RWPE2 (cell line): ENCODE data around the gene NUDT2.
"Not testable (repeated sequence)": the region's sequence is repeated elsewhere in the genome, so short reads cannot be mapped to it uniquely, and the experiment has no call there.

Experiments used
- ATAC-seq: fragments of 200-7000 bp; cut with Tn5 transposase; 3 replicates; pipeline ENCODE4 v1.9.1; 2021; ENCODE audit warnings: low read depth
- DNase-seq: peaks from one replicate; pipeline ENCODE4 v3.0.0-alpha.2; 2020; ENCODE audit warnings: low spot score
- H3K27ac ChIP-seq: fragments of 450-650 bp; 2 replicates; pipeline ENCODE4 v1.5.1; 2017; ENCODE audit warnings: mild to moderate bottlenecking; ENCODE audit not compliant: poor library complexity, severe bottlenecking
- H3K27me3 ChIP-seq: fragments of 250-450 bp; sonication (Bioruptor Pico); 2 replicates; pipeline ENCODE4 v1.5.1; 2021; ENCODE audit warnings: mild to moderate bottlenecking, moderate library complexity; ENCODE audit not compliant: insufficient read depth, poor library complexity, severe bottlenecking
- H3K36me3 ChIP-seq: fragments of 250-450 bp; sonication (Bioruptor Pico); 2 replicates; pipeline ENCODE4 v1.5.1; 2020; ENCODE audit warnings: low read depth, mild to moderate bottlenecking, moderate library complexity
- H3K4me1 ChIP-seq: fragments of 250-450 bp; sonication (Bioruptor Pico); 2 replicates; pipeline ENCODE4 v1.5.1; 2021; ENCODE audit warnings: mild to moderate bottlenecking, moderate library complexity; ENCODE audit not compliant: insufficient read depth, poor library complexity, severe bottlenecking
- H3K4me3 ChIP-seq: fragments of 250-450 bp; sonication (Bioruptor Pico); 2 replicates; pipeline ENCODE4 v1.5.1; 2021; ENCODE audit warnings: mild to moderate bottlenecking, moderate library complexity; ENCODE audit not compliant: severe bottlenecking
- H3K9me3 ChIP-seq: fragments of 250-450 bp; sonication (Bioruptor Pico); 2 replicates; pipeline ENCODE4 v1.5.1; 2021; ENCODE audit warnings: mild to moderate bottlenecking, moderate library complexity; ENCODE audit not compliant: severe bottlenecking
- TF ChIP-seq, protein P1 (sequence below): fragments of 450-650 bp; IDR thresholded peaks from one replicate; pipeline ENCODE4 v1.5.1; 2017; ENCODE audit warnings: mild to moderate bottlenecking, moderate library complexity; ENCODE audit not compliant: poor library complexity, severe bottlenecking

NUDT2 gene

DNA sequence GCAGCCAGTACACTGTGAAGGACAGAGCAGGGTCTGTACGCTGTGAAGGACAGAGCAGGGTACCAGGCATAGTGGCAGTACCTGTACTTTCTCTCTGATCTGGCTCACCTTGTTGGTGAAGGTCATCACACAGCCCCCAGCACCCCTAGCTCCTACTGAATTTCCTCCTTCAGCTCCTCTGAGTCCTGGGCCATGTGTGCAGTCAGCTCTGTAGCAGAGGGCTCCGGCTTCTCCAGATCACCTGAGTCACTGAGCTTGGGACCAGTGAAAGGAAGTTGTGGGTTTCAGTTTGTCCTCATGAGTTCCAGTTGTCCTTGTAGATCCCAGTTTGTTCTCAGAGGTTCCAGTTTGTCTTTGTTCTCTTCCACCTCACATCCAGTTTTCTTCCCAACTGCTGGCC lies 5.5 kb downstream of the NUDT2 start:
- Histone ChIP-seq H3K36me3 (peaks cover 15% of the 10 kb centered on the region), H3K4me3 (no peak overlapping the region), H3K27me3 (no peaks in the 10 kb centered on the region), H3K27ac (no peak overlapping the region), H3K9me3 (no peaks in the 10 kb centered on the region), H3K4me1 (peaks cover 5% of the 10 kb centered on the region)
- no peak for ATAC-seq
- TF ChIP-seq, protein P1, sequence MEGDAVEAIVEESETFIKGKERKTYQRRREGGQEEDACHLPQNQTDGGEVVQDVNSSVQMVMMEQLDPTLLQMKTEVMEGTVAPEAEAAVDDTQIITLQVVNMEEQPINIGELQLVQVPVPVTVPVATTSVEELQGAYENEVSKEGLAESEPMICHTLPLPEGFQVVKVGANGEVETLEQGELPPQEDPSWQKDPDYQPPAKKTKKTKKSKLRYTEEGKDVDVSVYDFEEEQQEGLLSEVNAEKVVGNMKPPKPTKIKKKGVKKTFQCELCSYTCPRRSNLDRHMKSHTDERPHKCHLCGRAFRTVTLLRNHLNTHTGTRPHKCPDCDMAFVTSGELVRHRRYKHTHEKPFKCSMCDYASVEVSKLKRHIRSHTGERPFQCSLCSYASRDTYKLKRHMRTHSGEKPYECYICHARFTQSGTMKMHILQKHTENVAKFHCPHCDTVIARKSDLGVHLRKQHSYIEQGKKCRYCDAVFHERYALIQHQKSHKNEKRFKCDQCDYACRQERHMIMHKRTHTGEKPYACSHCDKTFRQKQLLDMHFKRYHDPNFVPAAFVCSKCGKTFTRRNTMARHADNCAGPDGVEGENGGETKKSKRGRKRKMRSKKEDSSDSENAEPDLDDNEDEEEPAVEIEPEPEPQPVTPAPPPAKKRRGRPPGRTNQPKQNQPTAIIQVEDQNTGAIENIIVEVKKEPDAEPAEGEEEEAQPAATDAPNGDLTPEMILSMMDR, result no peak
- no peak for DNase-seq

DNA sequence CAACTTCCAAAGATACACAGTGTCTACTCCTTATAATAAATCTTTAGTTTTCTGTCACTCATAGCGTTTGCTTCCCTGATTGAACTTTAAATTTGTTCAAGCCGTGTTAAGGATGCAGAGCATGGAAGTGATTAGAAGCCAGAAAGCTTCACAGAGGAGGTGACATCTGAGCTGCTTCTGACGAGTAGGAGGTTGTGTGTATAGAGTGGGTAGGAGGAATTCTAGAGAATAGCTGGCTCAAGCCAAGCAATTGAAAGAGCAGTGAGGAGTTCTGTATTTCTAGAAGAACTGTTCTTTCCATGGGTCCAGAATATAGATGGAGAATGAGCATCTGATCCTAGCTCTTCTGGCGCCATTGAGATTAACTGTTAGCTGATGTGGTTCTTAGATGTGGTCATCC lies 6.0 kb downstream of the NUDT2 start:
- no peak for ATAC-seq
- H3K36me3 ChIP-seq, result peaks cover 20% of the 10 kb centered on the region
- H3K27me3 ChIP-seq, result no peaks in the 10 kb centered on the region
- DNase-seq, result no peak
- H3K4me1 ChIP-seq, result peaks cover 5% of the 10 kb centered on the region
- TF ChIP-seq, protein P1, result no peak
- no peak overlapping the region for H3K27ac ChIP-seq
- H3K9me3 ChIP-seq, result no peaks in the 10 kb centered on the region
- H3K4me3 ChIP-seq, result no peak overlapping the region

DNA sequence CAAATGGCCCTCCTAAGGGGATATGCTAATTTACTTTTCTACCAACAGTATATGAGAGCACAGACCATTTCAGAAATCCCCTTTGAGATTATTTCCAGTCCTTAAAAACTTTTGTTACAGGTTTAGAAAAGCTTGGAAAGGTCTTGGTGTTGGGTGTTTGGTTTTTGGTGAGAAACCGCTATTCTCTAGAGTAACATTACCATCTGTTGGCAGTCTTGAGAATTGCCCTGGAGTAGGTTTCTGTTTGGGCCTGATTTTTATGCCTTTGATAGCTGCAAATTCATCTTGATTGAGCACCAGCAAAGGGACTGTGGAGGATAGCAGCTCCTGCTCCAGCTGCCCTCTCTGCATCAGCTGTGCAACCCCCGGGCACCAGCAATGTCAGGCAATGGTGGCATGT lies 8.0 kb downstream of the NUDT2 start:
- Histone ChIP-seq H3K36me3 (peaks cover 28% of the 10 kb centered on the region), H3K27ac (no peak overlapping the region), H3K4me3 (no peak overlapping the region), H3K9me3 (no peaks in the 10 kb centered on the region), H3K4me1 (peaks cover 4% of the 10 kb centered on the region), H3K27me3 (no peaks in the 10 kb centered on the region)
- no peak for ATAC-seq
- DNase-seq, result no peak
- TF ChIP-seq, protein P1, result no peak

DNA sequence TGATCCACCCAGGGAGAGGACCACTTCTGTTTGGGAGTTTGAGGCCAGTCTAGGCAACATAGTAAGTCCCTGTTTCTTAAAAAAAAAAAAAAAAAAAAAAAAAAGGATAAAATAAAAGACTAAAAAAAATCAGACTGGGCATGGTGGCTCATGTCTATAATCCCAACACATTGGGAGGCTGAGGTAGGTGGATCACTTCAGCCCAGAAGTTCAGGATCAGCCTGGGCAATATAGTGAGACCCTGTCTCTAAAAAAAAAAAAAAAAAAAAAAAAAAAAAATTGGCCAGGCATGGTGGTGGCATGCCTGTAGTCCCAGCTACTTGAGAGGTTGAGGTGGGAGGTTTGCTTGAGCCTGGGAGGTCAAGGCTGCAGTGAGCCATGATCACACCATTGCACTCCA lies 8.7 kb downstream of the NUDT2 start:
- not testable (repeated sequence) for H3K27ac ChIP-seq, H3K4me3 ChIP-seq, ATAC-seq, H3K4me1 ChIP-seq, H3K27me3 ChIP-seq, DNase-seq, H3K9me3 ChIP-seq
- H3K36me3 ChIP-seq, result peaks cover 31% of the 10 kb centered on the region

DNA sequence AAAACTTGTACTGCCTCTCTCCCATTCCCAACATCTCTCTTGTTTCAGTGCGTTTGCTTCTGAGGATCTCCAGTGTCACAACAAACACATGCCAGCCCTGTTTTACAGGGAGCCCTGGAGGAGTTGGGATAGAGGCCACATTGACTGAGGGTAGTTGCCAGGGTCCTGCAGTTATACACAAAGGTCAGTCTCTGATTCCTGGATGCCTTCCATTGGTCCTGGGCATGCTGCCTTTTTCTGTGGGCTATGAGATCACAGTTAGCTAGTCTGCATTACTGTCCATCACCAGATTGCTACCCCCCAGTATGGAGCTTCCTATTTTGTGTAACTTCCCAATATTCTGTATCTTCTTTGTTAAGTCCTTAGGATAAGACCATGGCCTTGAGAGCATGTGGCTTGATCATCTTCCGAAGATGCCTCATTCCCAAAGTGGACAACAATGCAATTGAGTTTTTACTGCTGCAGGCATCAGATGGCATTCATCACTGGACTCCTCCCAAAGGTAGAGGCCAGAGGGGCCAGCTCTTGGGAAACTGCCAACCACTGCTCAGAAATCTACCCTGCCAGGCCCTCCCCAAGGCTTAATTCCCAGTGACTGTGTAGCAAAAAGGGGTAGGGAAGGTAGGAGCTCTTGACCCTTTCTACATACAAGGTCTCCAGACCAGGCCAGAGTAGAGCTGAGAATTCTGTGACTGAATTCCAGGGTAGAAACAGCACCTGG lies 9.5 kb downstream of the NUDT2 start:
- TF ChIP-seq, protein P1, result no peak
- Histone ChIP-seq H3K36me3 (peaks cover 38% of the 10 kb centered on the region), H3K4me1 (no peaks in the 10 kb centered on the region), H3K9me3 (no peaks in the 10 kb centered on the region), H3K27ac (no peak overlapping the region), H3K27me3 (no peaks in the 10 kb centered on the region), H3K4me3 (no peak overlapping the region)
- DNase-seq (no peak), ATAC-seq (no peak)
